Measurements from ENCODE around the gene ALPI.

- TF ChIP-seq CTCF (IDR thresholded peaks at IDR 0.05) (no peak), POLR2A (IDR thresholded peaks at IDR 0.05) (no peak)
These were observed 10.3 kb downstream of the ALPI start for GRCh38 chr2:232466221-232466620.

All from esophagus squamous epithelium (tissue), 4 donors.